GM19240 (cell line): ENCODE data around the gene PEAR1.

Source experiments
- DNase-seq: peaks from one replicate; pipeline ENCODE4 v3.0.0; 2011; ENCODE audit warnings: low spot score; ENCODE audit not compliant: insufficient read length

PEAR1 gene

GRCh38 chr1:156935505-156936128 lies 42.1 kb downstream of the PEAR1 start:
- no peak for DNase-seq

- DNase-seq, result no peak
Observed at GRCh38 chr1:156936191-156936590, 42.7 kb downstream of the PEAR1 start.

GRCh38 chr1:156936721-156937220 lies 43.3 kb downstream of the PEAR1 start:
- DNase-seq, result no peak

DNA sequence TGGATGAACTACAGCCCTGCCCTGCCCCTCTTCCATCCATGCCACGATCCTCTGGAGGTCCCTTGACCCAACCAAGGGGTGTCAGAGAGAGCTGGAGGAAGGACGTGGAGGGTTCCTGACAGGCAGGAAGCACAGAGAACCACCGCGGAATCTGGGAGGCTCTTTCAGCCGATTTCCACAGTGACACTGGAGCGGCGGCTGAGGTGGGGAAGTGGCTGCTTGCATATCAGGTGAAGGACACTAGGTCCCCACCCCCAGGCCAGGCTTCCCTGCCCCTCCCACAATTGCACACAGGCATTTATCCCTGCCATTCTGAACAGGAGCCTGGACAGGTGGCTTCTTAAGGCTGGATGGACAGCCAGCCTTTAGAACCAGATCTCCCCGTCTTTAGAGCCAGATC lies 44.4 kb downstream of the PEAR1 start:
- DNase-seq, result no peak

GRCh38 chr1:156938813-156939212 lies 45.3 kb downstream of the PEAR1 start:
- DNase-seq, result no peak

DNA sequence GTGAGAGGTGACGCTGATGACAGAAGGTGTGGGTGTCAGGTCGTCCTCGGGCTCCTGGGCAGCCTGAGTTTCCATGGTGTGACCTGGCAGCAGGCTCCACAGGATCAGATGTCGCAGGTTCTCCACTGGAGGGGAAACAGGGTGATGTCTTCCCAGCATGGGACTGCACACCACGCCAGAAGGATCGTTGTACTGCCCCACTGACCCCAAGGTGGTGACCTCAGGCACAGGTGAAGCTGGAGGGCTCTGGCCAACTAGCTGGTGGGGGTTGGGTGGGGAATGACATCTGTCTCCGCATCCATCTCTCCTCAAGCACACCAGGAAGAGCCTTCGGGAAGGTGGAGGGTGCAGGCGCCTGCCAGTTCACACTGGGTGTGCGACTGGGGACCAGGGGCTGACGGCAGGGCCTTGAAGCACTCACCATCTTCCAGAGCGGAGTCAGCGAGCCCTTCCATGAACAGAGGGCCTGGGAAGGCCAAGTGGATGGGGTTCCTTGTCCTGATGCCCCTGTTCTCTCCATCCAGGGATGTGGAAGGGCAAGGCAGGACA lies 46.3 kb downstream of the PEAR1 start:
- DNase-seq, result no peak

- DNase-seq, result no peak
Observed at GRCh38 chr1:156941675-156942074, 48.2 kb downstream of the PEAR1 start.

GRCh38 chr1:156942176-156942575 lies 48.7 kb downstream of the PEAR1 start:
- DNase-seq, result no peak

DNA sequence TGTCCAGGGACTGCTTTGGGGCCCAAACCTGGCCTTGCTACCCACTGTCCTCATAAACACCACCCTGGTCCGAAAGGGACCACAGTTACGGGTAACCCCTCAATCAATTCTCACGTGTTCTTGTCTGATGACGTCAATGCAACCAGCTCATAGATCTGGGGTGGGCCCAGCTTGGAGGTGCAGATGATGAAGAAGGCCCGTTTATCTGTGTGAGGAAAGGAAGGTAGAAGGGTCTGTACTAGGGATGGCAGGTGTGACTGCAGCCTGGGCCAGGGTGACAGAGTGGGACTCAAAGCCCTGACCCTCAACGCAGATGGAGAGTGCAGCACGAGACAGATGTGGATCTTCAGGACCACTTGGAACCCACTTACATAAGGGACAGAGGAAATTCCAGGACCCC lies 49.1 kb downstream of the PEAR1 start:
- DNase-seq, result no peak

- no peak for DNase-seq
Observed at GRCh38 chr1:156943756-156944155, 50.2 kb downstream of the PEAR1 start.

- DNase-seq, result no peak
Observed at GRCh38 chr1:156944268-156944667, 50.8 kb downstream of the PEAR1 start.

- DNase-seq, result no peak
Observed at GRCh38 chr1:156944848-156945247, 51.3 kb downstream of the PEAR1 start.

DNA sequence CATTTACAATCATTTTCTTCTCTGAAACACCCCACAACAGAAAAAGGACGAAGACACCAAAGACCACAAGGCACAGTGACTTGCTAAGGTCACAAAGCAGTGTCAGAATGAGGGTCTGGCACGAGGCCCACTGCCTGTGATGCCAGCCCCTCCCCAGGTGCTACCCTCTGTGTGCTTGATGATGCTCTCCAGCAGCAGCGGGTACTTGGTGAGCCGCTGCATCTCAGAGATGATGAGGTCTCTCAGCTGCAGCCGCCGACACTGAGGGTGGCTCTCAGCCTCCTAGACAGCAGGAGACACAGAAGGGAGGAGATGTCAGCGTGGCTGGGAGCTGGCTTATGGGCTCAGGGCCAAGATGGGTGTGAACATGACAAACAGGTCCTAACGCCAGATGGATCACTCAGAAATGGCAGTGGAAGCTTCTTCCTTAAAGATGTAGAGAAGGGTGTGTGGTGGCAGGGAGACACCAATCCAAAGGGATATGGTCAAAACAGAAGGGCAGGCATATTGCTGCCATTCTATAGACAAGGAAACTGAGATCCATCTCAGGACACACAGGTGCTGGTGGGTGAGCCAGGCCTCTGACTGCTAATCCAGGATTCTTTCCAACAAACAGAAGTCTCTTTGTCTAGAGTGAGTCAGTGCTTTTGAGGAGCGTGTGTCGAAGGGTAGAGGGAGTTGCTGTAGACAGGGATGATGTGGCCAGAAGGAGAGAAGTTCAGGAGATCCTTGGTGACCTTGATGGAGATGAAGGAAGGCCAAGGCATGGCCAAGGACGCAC lies 52.6 kb downstream of the PEAR1 start:
- DNase-seq, result no peak

- no peak for DNase-seq
Observed at GRCh38 chr1:156947127-156947526, 53.6 kb downstream of the PEAR1 start.

DNA sequence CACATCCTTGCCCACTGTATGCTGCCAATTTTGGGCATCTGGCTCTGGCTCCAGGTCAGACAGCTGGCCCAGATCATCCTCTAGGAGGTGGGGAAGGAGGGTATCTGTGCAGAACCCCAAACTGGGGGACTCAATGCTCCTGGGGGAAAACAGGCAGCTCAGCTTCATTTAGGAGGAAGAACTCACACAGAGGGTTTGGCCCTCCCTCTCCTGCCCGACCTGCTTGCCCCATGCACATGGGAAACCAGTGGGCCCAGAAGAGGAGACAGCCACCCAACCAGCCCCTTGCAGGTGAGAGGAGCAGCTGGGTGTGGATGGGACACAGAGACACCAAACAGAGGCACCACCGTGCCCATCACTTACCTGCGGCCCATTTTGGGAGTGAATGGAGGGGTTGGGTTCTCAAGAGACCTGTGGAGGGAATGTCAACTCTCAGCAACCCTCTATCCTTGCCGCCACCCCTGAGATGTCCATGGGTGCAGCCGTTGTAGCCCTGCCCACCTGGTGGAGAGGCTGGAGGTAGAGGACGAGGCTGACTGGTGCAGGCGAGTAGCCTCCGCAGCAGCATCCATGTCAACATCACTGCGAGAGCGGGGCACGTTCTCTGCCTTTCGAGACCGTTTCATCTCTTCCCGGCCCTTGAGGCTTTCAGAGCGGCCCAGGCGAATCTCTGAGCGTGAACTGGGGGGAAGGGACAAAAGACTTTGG lies 54.5 kb downstream of the PEAR1 start:
- no peak for DNase-seq

- no peak for DNase-seq
Observed at GRCh38 chr1:156948708-156949107, 55.2 kb downstream of the PEAR1 start.

DNA sequence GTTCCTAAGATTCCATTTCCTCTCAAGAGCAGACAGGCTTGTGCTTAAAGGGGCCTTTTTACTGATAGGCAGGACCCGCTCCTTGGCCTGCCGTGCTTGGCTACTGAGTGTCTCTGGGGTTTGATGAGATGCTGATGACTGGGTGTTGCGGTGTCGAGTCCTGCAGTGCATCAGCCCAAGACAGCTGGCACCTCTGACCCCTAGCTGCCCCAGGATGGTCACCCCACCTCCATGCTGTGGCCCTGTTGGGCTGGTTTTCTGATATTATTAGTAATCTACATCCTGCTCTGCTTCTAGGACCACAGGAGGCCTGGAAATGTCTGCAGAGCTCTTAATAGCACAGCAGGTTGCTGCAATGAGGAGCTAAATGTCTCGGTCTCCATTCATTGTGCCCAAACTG lies 55.6 kb downstream of the PEAR1 start:
- no peak for DNase-seq

DNA sequence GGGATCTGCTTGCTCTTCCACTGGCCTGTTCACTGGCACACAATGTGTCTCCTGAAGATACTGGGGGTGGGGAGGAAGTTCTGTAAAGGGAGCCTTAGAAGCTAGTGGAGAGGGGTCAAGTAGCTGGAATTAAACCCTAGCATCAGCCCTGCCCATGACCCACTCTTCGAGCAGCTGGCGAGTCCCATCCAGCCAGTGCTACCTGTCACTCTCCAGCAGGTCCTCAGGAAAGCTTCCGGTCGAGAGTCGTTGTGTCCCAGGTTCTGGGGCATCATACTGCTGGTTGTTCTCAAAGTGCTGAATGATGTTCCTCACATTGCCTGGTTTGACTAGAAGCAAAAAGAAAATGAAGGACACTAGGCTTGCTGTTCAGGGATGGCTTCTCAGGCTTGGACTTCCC lies 57.9 kb downstream of the PEAR1 start:
- DNase-seq, result no peak

GRCh38 chr1:156953571-156953970 lies 60.1 kb downstream of the PEAR1 start:
- no peak for DNase-seq

GRCh38 chr1:156956333-156956732 lies 62.8 kb downstream of the PEAR1 start:
- DNase-seq, result no peak

GRCh38 chr1:156957634-156958033 lies 64.1 kb downstream of the PEAR1 start:
- no peak for DNase-seq

- no peak for DNase-seq
Observed at GRCh38 chr1:156958247-156958714, 64.8 kb downstream of the PEAR1 start.
